Right cardiac atrium (tissue), 5 donors: ENCODE data around the gene ZFYVE28. TPM values are rescaled to one million over a fixed set of nuclear protein-coding genes. Genes with fewer than 3 reads are reported as not detected.

Experiments
- ATAC-seq, 2 donors: fragments of 200-7000 bp; cut with Tn5 transposase; one replicate each; pipeline versions ENCODE4 v1.8.0 to v1.9.1; 2020; ENCODE audit warnings: moderate library complexity in 2 of 2, mild to moderate bottlenecking in 1 of 2
- DNase-seq, 3 donors: peaks; one replicate each; pipeline ENCODE4 v3.0.0-alpha.2; 2020
- H3K27ac ChIP-seq: one replicate; pipeline ENCODE4 v1.5.1; 2013; ENCODE audit warnings: mild to moderate bottlenecking, low read length, control low read depth, moderate library complexity
- H3K27me3 ChIP-seq: one replicate; pipeline ENCODE4 v1.6.1; 2013; ENCODE audit not compliant: control insufficient read depth, insufficient read depth
- H3K4me1 ChIP-seq: one replicate; pipeline ENCODE4 v1.6.1; 2013; ENCODE audit warnings: low read length; ENCODE audit not compliant: control insufficient read depth, insufficient read depth
- H3K4me3 ChIP-seq: one replicate; pipeline ENCODE4 v1.5.1; 2013; ENCODE audit warnings: low read length, control low read depth
- H3K9me3 ChIP-seq: one replicate; pipeline ENCODE4 v1.6.1; 2013; ENCODE audit warnings: low read length; ENCODE audit not compliant: control insufficient read depth
- WGBS: extraction: QIAGEN DNeasy Blood & Tissue Kit; methylation state at CpG from one replicate; pipeline ENCODE4 v1.1.7; 2013; 5-methylcytosine and 5-hydroxymethylcytosine counted together
- intact Hi-C, 4 donors: fragments of 100-400 bp; cut with DNase I; formaldehyde crosslinking; loops; one replicate each; pipeline versions ENCODE4 v1.11.0 to v1.14.0; 2022 to 2023
- polyA plus RNA-seq: library from polyadenylated mRNA; stranded (reverse); fragments of 200-250 nt; gene quantifications from one replicate; pipeline ENCODE4 v1.2.3, GENCODE V29; 2013
- total RNA-seq, 4 donors: library from RNA; stranded (reverse); fragmentation: NEBNext Ultra II Directional; extraction: Animal tissue kit (Norgen Biotek cat#: 25700); gene quantifications; one replicate each; pipeline ENCODE4 v1.2.1, GENCODE V29; 2021
- donor health status: healthy with polysubstance abuse.
- donor health status: DM: no; HTN: yes; CAD: no.
- donor health status: DM: no; HTN: no; CAD: no.
- donor health status: DM: no; HTN: yes; CAD: no; lungs with severe emphysema.
- donor health status: DM: yes; HTN: yes; CAD: no.

Gene ZFYVE28
- total and polyA plus RNA-seq, 5 donors, result 3.5 to 5.9 (median 5.1) TPM

DNA sequence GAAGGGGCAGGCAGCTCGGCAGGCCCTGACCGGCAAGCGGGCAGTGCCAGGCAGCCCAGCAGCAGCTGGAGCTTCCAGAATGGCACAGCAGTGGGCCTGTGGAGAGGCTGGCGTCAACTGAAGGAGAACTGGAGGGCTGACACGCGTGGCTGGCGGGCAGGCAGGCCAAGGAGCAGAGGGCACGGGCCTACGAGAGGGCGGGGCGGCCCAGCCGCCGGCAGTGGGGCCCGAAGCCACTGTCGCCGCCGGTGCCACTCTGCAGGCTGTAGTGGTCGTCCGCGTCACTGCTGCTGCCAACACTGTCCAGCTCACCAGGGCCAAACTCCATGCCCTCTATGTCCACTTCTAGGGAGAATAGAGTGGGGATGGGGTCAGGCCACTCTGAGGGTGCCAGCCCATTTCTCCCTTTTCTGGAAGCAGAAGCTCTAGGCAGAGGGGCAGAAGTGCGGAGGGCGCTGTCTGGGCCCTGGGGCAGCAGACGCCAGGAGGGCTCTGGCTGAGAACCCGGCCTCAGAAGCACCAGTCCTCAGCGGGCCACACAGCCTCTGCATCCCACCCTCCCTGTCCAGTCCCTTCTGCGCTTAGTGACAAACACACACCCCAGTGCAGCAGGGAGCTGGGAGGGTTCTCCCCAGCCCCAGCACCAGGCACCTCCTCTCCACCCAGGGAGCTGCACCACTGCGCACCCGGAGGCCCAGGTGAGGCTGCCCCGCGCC lies 167.9 kb downstream of the ZFYVE28 start:
- intact Hi-C loops, result loop anchor here in 2 of 4 donors (10.0 kb wide), 1 partner anchor 164 kb away; the partner anchor contains the start of genes CFAP99 (in 2 of the 2) and ZFYVE28 (in 2 of the 2)

DNA sequence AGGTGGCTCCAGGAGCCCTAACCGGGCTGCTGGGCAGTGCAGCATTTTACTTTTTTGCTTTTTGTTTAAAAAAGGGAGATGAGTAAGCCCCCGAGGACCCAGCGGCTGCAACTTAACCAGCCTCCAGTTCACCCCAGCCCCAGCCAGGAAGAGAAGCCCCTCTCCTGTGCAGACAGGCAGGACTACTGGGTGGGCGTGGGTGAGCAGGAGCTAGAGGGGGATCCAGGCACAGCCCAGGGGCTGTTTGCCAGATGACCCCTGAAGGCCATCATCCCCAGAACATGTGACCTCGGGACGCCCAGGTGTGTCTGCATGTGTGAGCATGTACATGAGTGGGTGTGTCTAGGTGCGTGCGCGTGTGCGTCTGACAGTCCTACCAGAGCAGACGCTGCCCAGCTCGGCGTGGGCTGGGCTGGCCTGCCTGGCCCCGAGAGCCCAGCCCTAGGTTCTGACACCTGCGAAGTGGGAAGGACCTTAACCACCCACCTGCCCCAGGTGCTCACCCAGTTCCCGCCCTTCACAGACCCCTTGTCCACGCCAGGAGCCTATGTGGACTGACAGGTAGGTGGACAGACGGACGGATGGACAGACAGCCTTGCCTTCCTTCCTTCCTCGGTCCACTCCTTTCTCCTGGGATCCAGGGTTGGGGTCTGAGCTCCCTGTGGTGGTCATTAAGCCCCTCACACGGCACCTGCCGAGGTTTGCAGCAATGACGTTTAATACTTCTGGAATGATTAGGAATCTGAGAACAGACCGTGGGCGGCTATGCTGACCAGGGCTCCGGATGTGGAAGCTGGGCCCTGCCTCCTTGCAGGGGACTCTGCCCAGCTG lies 168.7 kb downstream of the ZFYVE28 start:
- no peak for ATAC-seq
- Histone ChIP-seq H3K27me3 (no peaks in the 10 kb centered on the region), H3K9me3 (no peaks in the 10 kb centered on the region), H3K4me3 (no peak overlapping the region), H3K4me1 (peaks cover 2% of the 10 kb centered on the region), H3K27ac (no peak overlapping the region)
- WGBS, result 86% methylated on average over 26 of the region's 26 CpGs
- intact Hi-C loops, result loop anchor here in 2 of 4 donors (10.0 kb wide), 1 partner anchor 165 kb away; the partner anchor contains the start of genes CFAP99 (in 2 of the 2) and ZFYVE28 (in 2 of the 2)
- peak in 2 of 3 donors; percentile 19 to 43 for DNase-seq

More for the DNA sequence above, 167.9 kb downstream of the ZFYVE28 start:
- H3K9me3 ChIP-seq, result no peaks in the 10 kb centered on the region
- no peak overlapping the region for H3K27ac ChIP-seq
- WGBS, result 91% methylated on average over 30 of the region's 30 CpGs
- no peaks in the 10 kb centered on the region for H3K27me3 ChIP-seq
- no peak overlapping the region for H3K4me3 ChIP-seq
- no peak for ATAC-seq
- peak in 2 of 3 donors; percentile 41 to 45 for DNase-seq
- no peaks in the 10 kb centered on the region for H3K4me1 ChIP-seq

DNA sequence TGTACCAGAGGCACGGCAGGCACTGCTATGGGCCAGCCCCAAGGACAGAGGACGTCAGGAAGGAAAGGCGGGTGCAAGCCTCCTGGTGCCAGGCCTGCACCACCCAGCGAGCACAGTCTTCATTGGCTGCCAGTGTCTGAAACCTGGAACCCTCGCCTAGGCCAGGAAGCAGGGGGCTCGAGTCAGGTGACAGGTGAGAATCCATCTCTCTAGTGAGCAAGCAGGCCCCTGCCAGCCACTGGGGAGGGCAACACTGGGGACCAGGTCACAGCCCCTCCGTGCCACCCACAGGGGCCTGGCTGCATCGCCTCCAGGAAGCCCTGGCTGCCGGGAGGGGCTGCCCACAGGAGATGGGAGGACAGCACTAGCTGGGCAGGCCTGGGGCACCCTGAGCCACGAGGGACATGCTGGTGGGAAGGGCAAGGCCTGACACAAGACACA lies 169.6 kb downstream of the ZFYVE28 start:
- no peak overlapping the region for H3K4me3 ChIP-seq
- WGBS, result 66% methylated on average over 10 of the region's 10 CpGs
- DNase-seq (peak; percentile 14 to 32 (median 28)), ATAC-seq (no peak)
- no peak overlapping the region for H3K27ac ChIP-seq
- intact Hi-C loops, result no loop called here
- no peaks in the 10 kb centered on the region for H3K9me3 ChIP-seq
- H3K4me1 ChIP-seq, result peaks cover 2% of the 10 kb centered on the region
- H3K27me3 ChIP-seq, result no peaks in the 10 kb centered on the region

DNA sequence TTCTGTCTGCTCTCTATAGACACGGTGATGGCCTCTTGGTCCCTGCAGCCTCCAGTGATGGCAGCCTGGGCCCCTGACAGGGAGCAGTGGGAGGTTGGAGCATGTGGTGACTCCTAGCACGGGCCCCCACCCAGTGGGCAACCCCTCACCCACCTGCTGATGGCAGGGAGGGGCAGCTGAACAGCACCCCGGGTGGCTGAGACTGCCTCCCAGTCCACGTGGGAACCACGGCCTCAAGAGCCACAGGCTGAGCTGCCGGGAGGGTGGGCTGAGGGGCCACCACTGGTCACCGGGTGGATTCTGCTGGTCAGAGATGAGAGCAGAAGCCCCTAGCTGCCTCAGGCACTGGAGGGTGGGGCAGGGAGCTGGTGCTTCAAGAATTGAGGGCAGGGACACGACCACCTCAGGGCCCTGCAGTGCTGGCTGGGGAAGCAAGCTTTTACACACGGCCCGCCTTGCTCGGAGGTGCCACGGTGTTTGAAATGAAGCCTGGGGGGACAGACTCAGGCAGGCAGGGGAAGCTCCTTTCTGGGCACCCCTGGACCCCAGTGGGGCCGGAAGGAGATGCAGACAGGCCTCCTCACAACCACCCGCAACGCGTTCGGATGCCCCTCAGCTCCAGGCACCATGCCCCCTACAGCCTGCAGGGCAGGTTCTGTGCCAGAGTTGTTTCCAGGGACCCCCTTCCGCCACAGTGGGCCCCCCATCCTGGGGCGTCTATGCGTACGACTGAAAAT lies 170.2 kb downstream of the ZFYVE28 start:
- Histone ChIP-seq H3K4me3 (no peak overlapping the region), H3K27me3 (no peaks in the 10 kb centered on the region), H3K9me3 (no peaks in the 10 kb centered on the region), H3K27ac (no peak overlapping the region), H3K4me1 (peaks cover 2% of the 10 kb centered on the region)
- 80% methylated on average over 21 of the region's 21 CpGs for WGBS
- intact Hi-C loops, result no loop called here
- ATAC-seq (no peak), DNase-seq (peak; percentile 9 to 51 (median 35))

DNA sequence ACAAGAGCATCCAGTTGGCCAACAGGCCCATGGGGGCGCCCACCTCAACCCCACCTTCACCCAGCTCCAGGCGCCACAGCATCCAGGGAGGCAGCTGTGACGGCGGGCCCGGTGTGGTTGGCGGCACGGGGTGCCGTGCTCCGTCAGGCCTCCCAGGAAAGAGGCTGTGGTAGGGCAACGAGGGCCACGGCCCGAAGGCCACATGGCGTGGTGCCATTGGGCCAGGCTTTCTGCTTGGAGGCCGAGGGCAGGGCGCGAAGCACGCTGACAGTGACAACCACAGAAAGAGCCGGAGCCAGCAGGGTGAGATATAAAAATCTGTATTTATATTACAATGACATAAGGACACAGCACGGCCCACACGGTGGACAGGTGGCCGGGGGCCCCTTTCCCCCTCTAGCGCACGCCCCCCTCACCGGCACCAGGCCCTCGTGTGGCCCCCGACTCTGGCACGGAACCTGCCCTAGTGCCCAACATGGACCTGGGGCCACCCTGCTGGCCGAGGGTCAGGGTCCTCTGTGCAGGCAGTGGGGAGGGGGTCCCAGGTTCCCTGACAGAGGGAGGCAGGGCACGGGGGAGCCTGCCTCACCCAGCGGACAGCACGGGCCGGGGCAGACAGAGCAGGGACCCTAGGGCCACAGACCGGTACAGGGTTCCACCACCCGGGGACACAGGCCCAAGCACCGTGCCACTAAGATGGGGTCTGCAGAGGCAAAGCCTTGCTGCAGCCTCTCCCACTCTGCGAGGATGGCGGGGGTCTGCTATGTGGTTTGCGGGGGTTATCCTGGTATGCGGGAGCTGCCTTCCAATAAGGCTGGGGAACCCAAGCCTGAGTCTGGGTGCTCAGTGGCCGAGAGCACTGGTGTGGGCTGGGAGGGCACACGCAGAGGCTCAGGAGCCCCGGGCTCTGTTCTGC lies 171.1 kb downstream of the ZFYVE28 start:
- ATAC-seq (no peak), DNase-seq (peak in 1 of 3 donors; percentile 45)
- WGBS, result 90% methylated on average over 42 of the region's 42 CpGs
- no peaks in the 10 kb centered on the region for H3K27me3 ChIP-seq
- H3K9me3 ChIP-seq, result no peaks in the 10 kb centered on the region
- H3K4me3 ChIP-seq, result no peak overlapping the region
- H3K27ac ChIP-seq, result no peak overlapping the region
- intact Hi-C loops, result no loop called here
- H3K4me1 ChIP-seq, result peaks cover 2% of the 10 kb centered on the region

DNA sequence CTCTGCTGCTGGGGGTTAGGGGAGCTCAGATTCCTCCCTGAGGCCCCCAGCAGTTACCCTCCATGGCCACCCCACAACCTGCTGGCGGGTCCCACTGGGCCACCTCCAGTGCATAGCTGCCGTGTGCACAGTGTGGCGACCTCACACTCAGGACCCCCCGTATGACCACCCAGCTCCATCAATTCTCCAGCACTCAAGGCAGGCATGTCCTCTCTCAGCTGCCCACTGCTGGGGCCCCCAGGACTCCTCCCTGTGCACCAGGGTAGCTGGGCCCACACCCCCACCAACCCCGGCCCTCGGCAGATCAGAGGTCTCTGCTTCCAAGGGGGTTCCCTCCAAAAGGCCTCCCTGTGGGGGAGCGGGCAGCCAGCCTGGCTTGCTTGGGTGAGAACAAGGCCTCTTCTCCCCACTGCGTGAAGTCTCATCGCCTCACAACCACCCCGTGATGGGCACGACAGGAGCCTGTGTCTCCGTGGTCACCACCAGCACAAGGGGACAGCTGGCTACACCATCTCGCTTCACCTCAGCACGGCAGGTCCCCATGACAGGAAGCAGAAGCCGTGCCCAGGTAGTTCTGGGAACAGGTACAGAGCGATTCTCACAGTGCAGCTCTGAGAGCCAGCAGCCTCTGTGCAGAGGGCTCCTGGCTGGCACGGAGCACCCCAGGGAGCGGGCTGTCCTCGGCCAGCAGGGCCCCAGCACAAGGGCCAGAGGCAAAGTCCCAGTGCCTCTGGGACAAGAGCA lies 171.9 kb downstream of the ZFYVE28 start:
- Histone ChIP-seq H3K27me3 (no peaks in the 10 kb centered on the region), H3K4me3 (no peak overlapping the region), H3K4me1 (peaks cover 2% of the 10 kb centered on the region), H3K9me3 (no peaks in the 10 kb centered on the region), H3K27ac (no peak overlapping the region)
- WGBS, result 89% methylated on average over 19 of the region's 19 CpGs
- intact Hi-C loops, result no loop called here
- ATAC-seq (no peak), DNase-seq (peak in 1 of 3 donors; percentile 55)

DNA sequence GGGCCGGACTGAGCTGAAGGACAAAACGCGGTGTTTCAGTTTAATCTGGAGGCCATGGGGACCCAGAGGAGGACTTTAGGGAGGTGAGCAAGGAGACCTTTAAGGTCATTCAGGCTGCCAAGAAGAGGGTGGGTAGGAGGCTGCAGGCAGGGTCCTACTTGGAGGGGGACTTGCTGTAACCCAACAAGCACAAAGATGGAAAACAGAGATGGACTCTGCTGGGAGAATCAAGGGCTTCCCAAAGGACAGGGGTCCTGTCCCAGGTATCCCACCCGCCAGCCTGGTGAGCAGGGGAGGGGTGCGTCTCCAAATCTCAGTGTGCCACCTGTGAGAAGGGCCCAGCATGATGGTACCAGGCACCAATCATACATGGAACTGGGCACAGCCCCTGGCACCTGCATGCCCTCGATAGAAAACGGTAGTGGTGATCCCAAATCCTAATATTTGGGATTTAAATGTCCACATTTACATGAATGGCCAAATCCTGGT lies 172.6 kb downstream of the ZFYVE28 start:
- intact Hi-C loops, result no loop called here
- no peak for ATAC-seq
- Histone ChIP-seq H3K4me1 (peaks cover 2% of the 10 kb centered on the region), H3K9me3 (no peaks in the 10 kb centered on the region), H3K27ac (no peak overlapping the region), H3K4me3 (no peak overlapping the region), H3K27me3 (no peaks in the 10 kb centered on the region)
- DNase-seq, result no peak
- 78% methylated on average over 7 of the region's 7 CpGs for WGBS

DNA sequence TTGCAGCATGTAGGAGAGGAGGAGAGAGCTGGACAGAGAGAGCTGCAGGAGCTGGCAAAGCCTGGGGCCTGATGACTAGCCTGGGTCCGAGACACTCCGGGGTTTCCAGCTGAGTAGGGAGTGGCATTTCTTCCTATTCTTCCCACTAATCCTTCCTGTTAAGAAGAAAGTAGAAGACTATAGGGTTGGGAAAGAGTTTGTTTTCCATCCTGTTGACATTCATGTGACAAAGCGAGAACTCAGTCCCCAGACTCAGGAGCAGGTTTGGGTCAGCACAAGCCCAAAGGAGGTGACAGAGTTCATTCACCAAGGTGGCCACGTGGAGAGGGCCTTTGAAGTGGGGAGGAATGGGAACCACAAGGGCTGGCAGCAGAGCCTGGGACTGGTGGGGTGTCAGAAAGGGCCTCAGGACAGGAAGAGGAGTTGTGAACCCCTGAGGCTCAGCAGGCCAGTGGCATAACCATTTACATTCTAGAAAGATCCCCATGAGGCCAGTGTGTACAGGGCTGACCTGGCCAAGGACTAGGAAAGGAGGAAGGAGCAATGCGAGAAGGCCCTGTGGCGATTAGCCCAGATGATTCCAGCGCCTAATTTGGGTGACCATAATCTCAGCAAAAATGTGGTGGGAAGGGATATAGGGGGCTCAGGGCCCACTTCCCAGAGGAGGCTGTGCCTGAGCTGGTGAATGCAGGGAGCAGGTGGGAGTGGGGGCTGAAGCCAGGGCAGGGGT lies 173.2 kb downstream of the ZFYVE28 start:
- intact Hi-C loops, result no loop called here
- ATAC-seq, result no peak
- 44% methylated on average over 7 of the region's 7 CpGs for WGBS
- Histone ChIP-seq H3K4me1 (peaks cover 2% of the 10 kb centered on the region), H3K4me3 (no peak overlapping the region), H3K9me3 (no peaks in the 10 kb centered on the region), H3K27ac (no peak overlapping the region), H3K27me3 (no peaks in the 10 kb centered on the region)
- peak in 1 of 3 donors; percentile 27 for DNase-seq
